Gastrocnemius medialis (tissue), 4 donors: ENCODE measurements around the gene MDM1.

Source experiments
- POLR2A ChIP-seq, 2 donors: fragments of 450-650 bp; IDR thresholded peaks; one replicate each; pipeline ENCODE4 v1.6.1; 2017; ENCODE audit warnings: antibody characterized with exemption in 2 of 2, mild to moderate bottlenecking in 2 of 2, moderate library complexity in 2 of 2
- TF ChIP-seq, protein P1 (sequence below), 5 experiments: fragments of 450-650 bp in 3 of 5; fragments of 200-600 bp in 2 of 5; sonication (generic) in 2 of 5; IDR thresholded peaks in 4 of 5; conservative IDR thresholded peaks in 1 of 5; 1 replicate in 4 of 5; 2 replicates in 1 of 5; pipeline ENCODE4 v1.5.1; 2016 to 2019; ENCODE audit warnings: antibody characterized with exemption in 5 of 5, mild to moderate bottlenecking in 3 of 5, moderate library complexity in 3 of 5

GRCh38 chr12:68281322-68282077, 50.7 kb downstream of the MDM1 start:
- no peak for TF ChIP-seq POLR2A (IDR thresholded peaks at IDR 0.05)
- TF ChIP-seq, protein P1, sequence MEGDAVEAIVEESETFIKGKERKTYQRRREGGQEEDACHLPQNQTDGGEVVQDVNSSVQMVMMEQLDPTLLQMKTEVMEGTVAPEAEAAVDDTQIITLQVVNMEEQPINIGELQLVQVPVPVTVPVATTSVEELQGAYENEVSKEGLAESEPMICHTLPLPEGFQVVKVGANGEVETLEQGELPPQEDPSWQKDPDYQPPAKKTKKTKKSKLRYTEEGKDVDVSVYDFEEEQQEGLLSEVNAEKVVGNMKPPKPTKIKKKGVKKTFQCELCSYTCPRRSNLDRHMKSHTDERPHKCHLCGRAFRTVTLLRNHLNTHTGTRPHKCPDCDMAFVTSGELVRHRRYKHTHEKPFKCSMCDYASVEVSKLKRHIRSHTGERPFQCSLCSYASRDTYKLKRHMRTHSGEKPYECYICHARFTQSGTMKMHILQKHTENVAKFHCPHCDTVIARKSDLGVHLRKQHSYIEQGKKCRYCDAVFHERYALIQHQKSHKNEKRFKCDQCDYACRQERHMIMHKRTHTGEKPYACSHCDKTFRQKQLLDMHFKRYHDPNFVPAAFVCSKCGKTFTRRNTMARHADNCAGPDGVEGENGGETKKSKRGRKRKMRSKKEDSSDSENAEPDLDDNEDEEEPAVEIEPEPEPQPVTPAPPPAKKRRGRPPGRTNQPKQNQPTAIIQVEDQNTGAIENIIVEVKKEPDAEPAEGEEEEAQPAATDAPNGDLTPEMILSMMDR (IDR thresholded peaks at IDR 0.05 in 4 of 5, conservative IDR thresholded peaks at IDR 0.05 in 1 of 5): no peak
